ENCODE results near the gene STAT1.
"Not testable (repeated sequence)": the region's sequence is repeated elsewhere in the genome, so short reads cannot be mapped to it uniquely, and the experiment has no call there.

Gene STAT1

DNA sequence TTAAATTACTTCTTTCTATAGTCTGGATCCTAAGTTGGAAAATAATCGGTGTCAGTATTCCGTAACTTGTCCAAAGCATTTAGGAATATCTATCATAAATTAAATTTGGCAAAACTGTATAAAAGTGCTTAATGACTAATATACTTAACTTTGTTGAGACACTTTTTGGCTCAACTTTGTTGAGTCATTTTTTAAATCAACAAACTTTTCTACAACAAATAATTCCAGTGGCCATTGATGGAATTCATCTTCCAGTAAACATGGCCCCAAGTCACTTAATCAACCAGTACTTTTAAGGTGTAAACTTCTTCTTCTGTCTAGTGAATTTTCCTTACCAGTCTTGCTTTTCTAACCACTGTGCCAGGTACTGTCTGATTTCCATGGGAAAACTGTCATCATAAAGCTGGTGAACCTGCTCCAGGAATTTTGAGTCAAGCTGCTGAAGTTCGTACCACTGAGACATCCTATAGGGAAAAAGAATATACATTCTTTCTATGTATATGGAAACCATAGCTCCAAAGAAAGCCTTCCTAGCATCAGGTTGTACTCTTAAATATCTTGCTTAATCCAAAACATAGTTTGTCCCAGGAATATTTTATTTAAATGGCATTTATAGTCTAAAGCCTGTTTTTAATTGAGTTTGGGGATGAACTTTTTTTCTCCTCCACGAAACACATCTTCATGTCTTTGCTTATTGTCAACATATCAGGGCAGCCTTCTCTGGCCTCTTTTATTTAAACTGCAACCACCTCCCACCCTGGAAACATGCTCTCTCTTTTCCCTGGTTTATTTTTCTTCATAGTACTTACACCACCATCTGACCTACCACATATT lies 4.2 kb downstream of the STAT1 start:
- no peak for DNase-seq (ENCODE audit: extremely low read depth in 1 of 2, low read depth in 1 of 2)

DNA sequence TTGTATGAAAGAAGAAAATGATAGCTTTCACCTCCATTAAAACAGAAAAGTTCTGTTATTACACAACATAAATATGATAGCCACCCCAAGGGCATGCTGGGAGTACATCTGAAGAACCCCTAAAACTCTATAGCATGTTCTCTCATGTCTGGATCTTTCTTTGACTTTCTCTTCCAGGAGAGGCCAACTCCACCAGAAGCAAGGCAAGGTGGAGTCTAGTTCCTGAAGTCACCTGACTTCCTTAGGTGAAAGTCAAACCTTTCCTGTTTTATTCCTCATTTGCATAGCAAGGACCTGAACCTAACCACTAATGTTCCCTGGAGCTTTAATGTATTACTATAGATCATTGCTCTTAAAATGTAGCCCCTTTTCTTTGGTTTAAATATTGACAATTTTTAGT lies 5.7 kb downstream of the STAT1 start:
- DNase-seq (ENCODE audit: extremely low read depth in 1 of 2, low read depth in 1 of 2) = no peak

DNA sequence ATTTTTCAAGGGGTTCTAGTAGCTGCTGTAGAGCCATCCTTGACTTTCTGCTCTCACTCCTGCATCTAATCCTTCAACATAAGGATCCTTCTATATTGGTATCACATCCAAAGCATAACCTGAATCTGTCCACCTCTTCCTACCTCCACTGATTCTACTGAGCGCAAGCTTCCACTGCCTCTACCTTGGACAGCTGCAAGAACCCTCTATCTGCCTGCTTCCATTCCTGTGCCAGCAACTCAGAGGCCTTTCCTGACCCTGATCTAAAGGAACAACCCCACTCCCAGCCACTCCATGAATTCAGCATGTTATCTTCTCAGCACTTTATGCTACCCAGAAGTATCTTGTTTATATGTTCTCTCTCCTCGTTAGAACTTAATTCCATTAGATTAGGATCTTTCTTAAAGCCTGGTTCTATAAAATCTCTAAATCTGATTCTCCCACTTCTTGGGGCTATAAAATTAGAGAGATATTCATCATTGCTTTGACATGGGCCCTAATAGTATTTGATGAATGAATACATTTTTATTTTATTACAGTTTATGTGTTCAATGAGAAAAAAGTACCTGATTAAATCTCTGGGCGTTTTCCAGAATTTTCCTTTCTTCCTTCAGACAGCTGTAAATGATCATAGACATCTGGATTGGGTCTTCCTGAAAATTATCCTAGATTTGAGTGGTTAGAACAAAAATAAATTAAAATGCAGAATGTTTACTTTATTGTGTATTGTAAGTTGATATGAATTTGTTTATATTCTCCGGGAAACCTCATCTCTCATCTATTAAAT lies 6.8 kb downstream of the STAT1 start:
- no peak for DNase-seq (ENCODE audit: extremely low read depth in 1 of 2, low read depth in 1 of 2)

DNA sequence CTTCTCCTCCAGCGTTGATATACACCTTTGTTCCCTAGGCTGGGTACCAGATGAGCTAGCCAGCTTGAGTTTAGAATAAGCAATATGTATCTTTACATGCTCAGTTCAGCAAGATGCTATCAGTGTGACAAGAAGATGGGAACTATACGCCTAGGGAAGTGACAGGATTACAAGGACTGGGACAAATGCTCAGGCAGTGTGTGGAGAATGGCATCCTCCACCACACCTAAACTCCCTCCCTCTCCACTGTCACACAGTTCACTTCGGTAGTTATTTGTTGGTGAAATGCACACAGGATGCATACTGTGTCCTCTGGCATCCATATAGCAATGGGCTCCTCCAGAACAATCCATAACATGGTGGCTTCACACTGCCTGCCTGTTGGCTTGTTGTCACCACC lies 7.7 kb downstream of the STAT1 start:
- DNase-seq (ENCODE audit: extremely low read depth in 1 of 2, low read depth in 1 of 2) = no peak

- DNase-seq (ENCODE audit: extremely low read depth in 1 of 2, low read depth in 1 of 2) = no peak
Observed at GRCh38 chr2:191003405-191004309, 10.3 kb downstream of the STAT1 start.

GRCh38 chr2:191001624-191002023 lies 12.3 kb downstream of the STAT1 start:
- no peak for DNase-seq (ENCODE audit: extremely low read depth in 1 of 2, low read depth in 1 of 2)

GRCh38 chr2:191001032-191001431 lies 12.9 kb downstream of the STAT1 start:
- DNase-seq (ENCODE audit: extremely low read depth in 1 of 2, low read depth in 1 of 2) = no peak

DNA sequence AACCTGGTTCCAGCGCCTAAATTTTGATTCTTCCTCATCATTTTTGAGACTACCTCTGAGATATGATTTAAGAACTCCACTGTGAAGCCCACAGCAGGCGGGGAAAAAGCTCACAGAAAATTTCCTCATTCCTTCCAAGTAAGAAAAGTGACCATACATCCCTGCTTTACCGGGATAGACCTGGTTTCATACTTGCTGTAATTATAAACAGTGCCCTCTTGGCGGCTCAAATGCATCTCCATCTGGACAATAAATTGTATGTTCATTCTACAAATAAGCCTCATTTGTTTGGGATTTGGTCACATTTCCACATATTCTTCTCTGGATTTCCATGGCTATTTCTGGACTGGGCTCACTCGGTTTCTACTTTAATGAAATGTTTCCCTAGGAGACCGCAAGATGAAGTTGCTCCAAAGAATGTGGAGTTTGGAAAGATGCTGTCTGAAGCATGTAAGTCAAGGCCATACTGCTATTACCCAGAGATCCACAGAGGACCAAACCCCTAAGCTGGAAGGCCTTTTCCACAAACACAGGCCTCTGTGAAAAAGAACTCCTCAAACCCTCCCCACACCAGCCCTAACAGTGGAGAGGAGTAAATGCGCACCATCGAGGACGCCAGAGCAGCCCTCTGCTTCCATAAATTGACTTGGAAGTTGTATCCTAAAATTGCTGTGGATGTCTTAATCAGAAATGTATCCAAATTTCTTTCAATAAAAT lies 13.9 kb downstream of the STAT1 start:
- DNase-seq (ENCODE audit: extremely low read depth in 1 of 2, low read depth in 1 of 2) = no peak

GRCh38 chr2:190999058-190999457 lies 14.9 kb downstream of the STAT1 start:
- no peak for DNase-seq (ENCODE audit: extremely low read depth in 1 of 2, low read depth in 1 of 2)

DNA sequence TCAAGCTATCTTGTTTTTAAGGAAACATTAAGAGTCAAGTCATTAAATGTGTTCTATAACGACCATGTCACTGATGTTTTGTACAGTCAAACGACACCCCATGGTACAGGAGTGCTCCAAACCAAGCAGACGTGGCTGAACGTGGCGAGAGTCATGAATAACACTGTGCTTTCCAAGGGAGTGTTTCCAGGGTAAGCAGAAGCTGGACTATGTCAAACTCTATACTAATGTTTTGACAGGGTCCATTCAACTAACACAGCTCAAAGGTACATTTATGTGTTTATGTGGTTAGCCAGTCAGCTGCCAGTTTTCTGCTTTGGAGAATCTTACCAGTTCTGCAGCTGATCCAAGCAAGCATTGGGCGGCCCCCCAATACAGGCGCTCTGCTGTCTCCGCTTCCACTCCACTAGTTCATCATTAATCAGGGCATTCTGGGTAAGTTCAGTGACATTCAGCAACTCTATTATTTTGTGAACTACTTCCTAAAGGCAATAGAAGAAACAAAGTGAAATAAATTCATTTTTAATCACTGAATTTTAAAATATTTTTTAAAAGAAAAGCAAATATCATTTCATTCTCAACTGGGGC lies 16.4 kb downstream of the STAT1 start:
- no peak for DNase-seq (ENCODE audit: extremely low read depth in 1 of 2, low read depth in 1 of 2)

DNA sequence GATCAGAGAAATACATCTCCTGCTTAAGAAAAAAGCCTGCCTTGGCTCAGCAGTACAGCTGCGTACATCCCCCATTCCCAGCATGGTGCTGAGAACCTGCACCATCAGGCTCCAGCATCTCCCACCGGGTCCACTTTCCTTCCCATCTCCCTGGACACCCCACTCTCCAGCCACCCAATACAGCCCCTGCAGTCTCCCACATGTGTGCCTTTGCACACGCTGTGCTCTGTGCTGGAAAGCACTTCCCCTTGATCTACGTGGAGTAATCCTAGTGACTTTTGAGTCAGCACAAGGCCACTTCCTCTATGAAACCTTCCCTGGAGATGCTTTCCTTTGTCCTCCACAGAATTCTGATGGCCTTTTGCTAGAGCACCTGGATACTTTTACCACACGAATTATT lies 17.0 kb downstream of the STAT1 start:
- DNase-seq (ENCODE audit: extremely low read depth in 1 of 2, low read depth in 1 of 2) = no peak

- DNase-seq (ENCODE audit: extremely low read depth in 1 of 2, low read depth in 1 of 2) = no peak
Observed at GRCh38 chr2:190996338-190996946, 17.5 kb downstream of the STAT1 start.

- DNase-seq (ENCODE audit: extremely low read depth in 1 of 2, low read depth in 1 of 2) = not testable (repeated sequence)
Observed at GRCh38 chr2:190995315-190995714, 18.7 kb downstream of the STAT1 start.

GRCh38 chr2:190994148-190994547 lies 19.8 kb downstream of the STAT1 start:
- no peak for DNase-seq (ENCODE audit: extremely low read depth in 1 of 2, low read depth in 1 of 2)

GRCh38 chr2:190993292-190993643 lies 20.7 kb downstream of the STAT1 start:
- DNase-seq (ENCODE audit: extremely low read depth in 1 of 2, low read depth in 1 of 2) = no peak

- DNase-seq (ENCODE audit: extremely low read depth in 1 of 2, low read depth in 1 of 2) = no peak
Observed at GRCh38 chr2:190990132-190990531, 23.8 kb downstream of the STAT1 start.

- DNase-seq (ENCODE audit: extremely low read depth in 1 of 2, low read depth in 1 of 2) = no peak
Observed at GRCh38 chr2:190988910-190989309, 25.1 kb downstream of the STAT1 start.

DNA sequence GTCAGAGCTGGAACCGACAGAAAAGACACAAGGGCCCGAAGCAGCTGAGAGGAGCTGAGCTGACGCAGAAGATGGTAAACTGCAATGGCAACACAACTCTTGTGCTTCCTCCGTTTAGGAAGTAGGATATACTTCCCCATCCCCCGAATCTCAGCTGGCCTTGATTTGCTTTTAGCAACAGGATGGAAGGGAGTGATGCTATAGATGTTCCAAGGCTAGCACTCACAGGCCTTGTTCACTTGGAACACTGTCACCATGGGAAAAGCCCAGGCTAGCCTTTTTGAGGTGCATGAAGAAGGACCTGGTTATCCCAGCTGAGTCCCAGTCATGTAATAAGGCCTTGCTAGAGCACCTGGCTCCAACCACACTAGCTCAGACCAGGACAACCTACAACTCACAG lies 26.0 kb downstream of the STAT1 start:
- no peak for DNase-seq (ENCODE audit: extremely low read depth in 1 of 2, low read depth in 1 of 2)

GRCh38 chr2:190987116-190987515 lies 26.9 kb downstream of the STAT1 start:
- no peak for DNase-seq (ENCODE audit: extremely low read depth in 1 of 2, low read depth in 1 of 2)
